ENCODE data around the gene GPR142. TPM values are rescaled to one million over a fixed set of nuclear protein-coding genes. Genes with fewer than 3 reads are reported as not detected.

Gene GPR142
- total RNA-seq, 1 donor from 2014 or later, result 0.18 TPM

GRCh38 chr17:74332763-74333283, 34.5 kb upstream of the GPR142 start:
- TF ChIP-seq CTCF (IDR thresholded peaks at IDR 0.05; ENCODE audit: unreplicated experiment), result no peak
- Mint-ChIP-seq H3K27me3 (ENCODE audit: unreplicated experiment) (peaks cover 10% of the 10 kb centered on the region), H3K9me3 (ENCODE audit: unreplicated experiment) (no peaks in the 10 kb centered on the region), H3K27ac (ENCODE audit: unreplicated experiment) (no peak overlapping the region), H3K36me3 (ENCODE audit: low read depth, unreplicated experiment) (peaks cover 15% of the 10 kb centered on the region), H3K4me3 (ENCODE audit: unreplicated experiment) (no peak overlapping the region), H3K4me1 (ENCODE audit: unreplicated experiment) (peaks cover 35% of the 10 kb centered on the region)
- DNase-seq (ENCODE audit: low spot score), result no peak

GRCh38 chr17:74334393-74335039, 32.8 kb upstream of the GPR142 start:
- H3K4me1 Mint-ChIP-seq (ENCODE audit: unreplicated experiment), result peaks cover 25% of the 10 kb centered on the region
- H3K9me3 Mint-ChIP-seq (ENCODE audit: unreplicated experiment), result no peaks in the 10 kb centered on the region
- TF ChIP-seq CTCF (IDR thresholded peaks at IDR 0.05; ENCODE audit: unreplicated experiment), result no peak
- H3K4me3 Mint-ChIP-seq (ENCODE audit: unreplicated experiment), result no peak overlapping the region
- peaks cover 13% of the 10 kb centered on the region for H3K36me3 Mint-ChIP-seq (ENCODE audit: low read depth, unreplicated experiment)
- no peak overlapping the region for H3K27ac Mint-ChIP-seq (ENCODE audit: unreplicated experiment)
- H3K27me3 Mint-ChIP-seq (ENCODE audit: unreplicated experiment), result peaks cover 10% of the 10 kb centered on the region
- DNase-seq (ENCODE audit: low spot score), result no peak

DNA sequence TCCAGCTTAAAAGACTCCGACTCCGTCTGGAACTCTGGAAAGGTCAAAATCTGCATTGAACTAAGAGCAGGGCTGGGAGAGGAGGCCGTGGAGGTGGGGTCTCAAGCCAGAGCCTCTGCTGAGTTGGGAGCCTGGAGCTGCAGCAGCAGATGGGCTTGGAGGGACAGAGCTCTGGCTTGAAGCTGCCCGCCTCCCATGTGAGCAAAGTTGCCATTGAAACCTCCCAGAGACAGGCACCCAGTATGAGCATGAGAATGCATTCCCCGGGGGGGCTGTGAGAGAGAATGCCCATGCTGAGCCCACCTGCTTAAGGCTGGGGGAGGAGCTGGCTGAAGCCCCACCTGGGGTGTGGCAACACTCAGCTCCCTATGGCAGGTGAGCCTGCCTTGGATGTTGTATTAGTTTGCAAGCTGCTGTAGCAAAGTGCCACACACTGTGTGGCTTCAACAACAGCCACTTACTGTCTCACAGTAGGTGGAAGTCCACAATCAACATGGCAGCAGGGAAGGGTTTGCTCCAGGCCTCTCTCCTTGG, 31.7 kb upstream of the GPR142 start:
- H3K27me3 Mint-ChIP-seq (ENCODE audit: unreplicated experiment), result peaks cover 8% of the 10 kb centered on the region
- no peak overlapping the region for H3K4me3 Mint-ChIP-seq (ENCODE audit: unreplicated experiment)
- no peak overlapping the region for H3K27ac Mint-ChIP-seq (ENCODE audit: unreplicated experiment)
- no peak for TF ChIP-seq CTCF (IDR thresholded peaks at IDR 0.05; ENCODE audit: unreplicated experiment)
- peaks cover 24% of the 10 kb centered on the region for H3K4me1 Mint-ChIP-seq (ENCODE audit: unreplicated experiment)
- H3K36me3 Mint-ChIP-seq (ENCODE audit: low read depth, unreplicated experiment), result peaks cover 14% of the 10 kb centered on the region
- DNase-seq (ENCODE audit: low spot score), result no peak
- no peaks in the 10 kb centered on the region for H3K9me3 Mint-ChIP-seq (ENCODE audit: unreplicated experiment)

DNA sequence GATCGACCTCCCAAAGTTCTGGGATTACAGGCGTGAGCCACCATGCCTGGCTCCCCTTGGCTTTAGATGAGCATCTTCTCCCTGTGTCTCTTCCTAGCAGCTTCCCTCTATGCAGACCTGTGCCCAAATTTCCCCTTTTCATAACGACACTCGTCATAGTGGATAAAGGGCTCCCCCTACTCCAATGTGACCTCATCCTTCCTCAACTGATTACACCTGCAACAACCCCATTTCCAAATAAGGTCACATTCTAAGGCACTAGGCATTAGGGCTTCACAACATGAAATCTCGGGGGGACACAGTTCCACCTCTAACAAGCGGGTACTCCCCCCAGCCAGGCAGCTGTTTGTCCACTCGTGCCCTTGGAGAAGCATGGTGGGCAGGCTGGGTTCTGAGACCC, 31.0 kb upstream of the GPR142 start:
- Mint-ChIP-seq H3K36me3 (ENCODE audit: low read depth, unreplicated experiment) (peaks cover 14% of the 10 kb centered on the region), H3K4me3 (ENCODE audit: unreplicated experiment) (no peak overlapping the region), H3K27ac (ENCODE audit: unreplicated experiment) (no peak overlapping the region), H3K4me1 (ENCODE audit: unreplicated experiment) (peaks cover 17% of the 10 kb centered on the region), H3K9me3 (ENCODE audit: unreplicated experiment) (no peaks in the 10 kb centered on the region), H3K27me3 (ENCODE audit: unreplicated experiment) (peaks cover 8% of the 10 kb centered on the region)
- no peak for TF ChIP-seq CTCF (IDR thresholded peaks at IDR 0.05; ENCODE audit: unreplicated experiment)
- no peak for DNase-seq (ENCODE audit: low spot score)

DNA sequence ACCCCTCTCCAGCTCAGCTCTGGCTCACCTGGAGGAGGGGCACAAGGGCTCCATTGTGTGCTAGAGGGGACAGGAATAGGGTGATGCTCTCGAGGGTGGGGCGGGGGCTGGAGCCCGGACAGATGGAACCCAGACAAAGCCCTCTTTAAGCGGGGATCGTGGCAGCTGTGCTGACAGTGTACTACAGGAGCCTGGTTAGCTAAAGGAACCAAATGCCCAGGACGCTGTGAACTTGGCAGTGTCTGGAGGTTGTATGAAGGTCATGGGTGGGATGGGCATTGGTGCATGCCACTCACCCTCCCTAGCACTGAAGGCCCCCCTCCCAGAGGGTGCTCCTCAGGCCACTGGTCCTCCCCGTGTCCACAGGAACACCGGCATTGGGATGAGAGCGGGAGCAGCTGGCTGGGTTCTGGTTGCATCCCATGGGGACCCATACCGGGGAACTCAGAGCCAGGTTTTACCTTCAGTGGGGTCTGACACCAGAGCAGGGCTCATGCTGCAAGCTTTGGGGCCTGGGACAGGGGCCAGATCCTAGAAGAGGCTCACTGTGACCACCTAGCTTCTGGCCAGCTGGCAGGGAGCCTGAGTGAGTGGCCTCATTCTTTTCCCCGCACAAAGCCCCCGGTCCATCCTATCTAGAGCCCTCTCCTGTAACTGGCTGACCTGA, 29.3 kb upstream of the GPR142 start:
- Mint-ChIP-seq H3K27ac (ENCODE audit: unreplicated experiment) (no peak overlapping the region), H3K27me3 (ENCODE audit: unreplicated experiment) (peaks cover 8% of the 10 kb centered on the region), H3K9me3 (ENCODE audit: unreplicated experiment) (no peaks in the 10 kb centered on the region), H3K36me3 (ENCODE audit: low read depth, unreplicated experiment) (peaks cover 10% of the 10 kb centered on the region), H3K4me3 (ENCODE audit: unreplicated experiment) (no peak overlapping the region), H3K4me1 (ENCODE audit: unreplicated experiment) (peaks cover 3% of the 10 kb centered on the region)
- TF ChIP-seq CTCF (IDR thresholded peaks at IDR 0.05; ENCODE audit: unreplicated experiment), result no peak
- no peak for DNase-seq (ENCODE audit: low spot score)

All from endothelial cell (in vitro differentiated cells).